Nephron progenitor cell (in vitro differentiated cells): ENCODE data around the gene ABCB11.

Experiments used
- DNase-seq: peaks from one replicate; pipeline ENCODE4 v3.0.0; 2021
- H3K27ac Mint-ChIP-seq: 2 replicates; pipeline ENCODE4 v1.8.0; 2021; ENCODE audit warnings: mild to moderate bottlenecking, moderate library complexity, mixed read lengths
- H3K27me3 Mint-ChIP-seq: 2 replicates; pipeline ENCODE4 v1.8.0; 2021; ENCODE audit warnings: mild to moderate bottlenecking, low read depth, mixed read lengths; ENCODE audit not compliant: poor library complexity
- H3K36me3 Mint-ChIP-seq: 2 replicates; pipeline ENCODE4 v1.8.0; 2021; ENCODE audit warnings: low read depth, mixed read lengths
- H3K4me1 Mint-ChIP-seq: 2 replicates; pipeline ENCODE4 v1.8.0; 2021; ENCODE audit warnings: mixed read lengths
- H3K4me3 Mint-ChIP-seq: 2 replicates; pipeline ENCODE4 v1.8.0; 2021; ENCODE audit warnings: mild to moderate bottlenecking, moderate library complexity, mixed read lengths
- H3K9me3 Mint-ChIP-seq: 2 replicates; pipeline ENCODE4 v1.8.0; 2021; ENCODE audit warnings: mild to moderate bottlenecking, moderate library complexity, mixed read lengths
- TF ChIP-seq, protein P1 (sequence below): fragments of 200-600 bp; sonication (generic); IDR thresholded peaks from 2 replicates; pipeline ENCODE4 v1.5.0; 2021; ENCODE audit warnings: antibody characterized with exemption

The ABCB11 gene

DNA sequence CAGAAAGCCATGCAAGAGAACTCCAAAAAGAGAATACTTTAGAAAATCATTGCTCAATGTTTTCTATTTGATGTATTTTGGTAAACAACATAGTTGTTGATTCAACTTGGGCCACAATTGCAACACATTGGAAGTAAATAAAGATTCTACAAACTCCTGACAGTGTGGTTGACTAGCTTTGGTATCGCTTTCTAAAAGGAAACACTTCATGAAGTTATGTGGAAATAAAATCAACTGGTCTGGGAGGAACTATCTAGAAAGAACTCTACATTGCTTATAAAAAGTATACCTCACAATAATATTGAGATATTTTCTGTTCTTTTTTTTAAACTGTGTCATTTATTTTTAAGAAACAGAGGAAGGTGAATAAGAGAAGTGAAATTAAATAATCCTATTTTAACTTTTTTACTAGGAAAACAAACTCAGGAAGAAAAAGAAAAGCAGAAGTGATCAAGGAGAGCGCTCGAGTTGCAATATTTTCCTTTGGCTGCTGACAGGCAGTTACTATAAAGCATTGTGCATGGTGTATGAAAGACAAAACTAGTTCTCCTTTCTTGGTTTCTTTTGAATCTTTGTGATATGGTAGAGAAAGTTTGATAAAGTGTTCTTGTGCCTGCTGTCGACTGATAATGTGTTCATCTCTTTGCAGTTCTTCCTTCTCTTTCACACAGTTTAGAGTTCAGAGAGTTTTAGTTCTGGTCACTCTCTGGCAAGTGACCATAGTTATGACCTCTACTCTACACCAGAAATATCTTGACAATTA, 41.2 kb upstream of the ABCB11 start:
- Mint-ChIP-seq H3K36me3 (no peaks in the 10 kb centered on the region), H3K4me1 (peaks cover 20% of the 10 kb centered on the region), H3K9me3 (no peaks in the 10 kb centered on the region), H3K4me3 (no peak overlapping the region), H3K27me3 (peaks cover 7% of the 10 kb centered on the region), H3K27ac (peak overlapping the region; percentile 1)
- TF ChIP-seq, protein P1, sequence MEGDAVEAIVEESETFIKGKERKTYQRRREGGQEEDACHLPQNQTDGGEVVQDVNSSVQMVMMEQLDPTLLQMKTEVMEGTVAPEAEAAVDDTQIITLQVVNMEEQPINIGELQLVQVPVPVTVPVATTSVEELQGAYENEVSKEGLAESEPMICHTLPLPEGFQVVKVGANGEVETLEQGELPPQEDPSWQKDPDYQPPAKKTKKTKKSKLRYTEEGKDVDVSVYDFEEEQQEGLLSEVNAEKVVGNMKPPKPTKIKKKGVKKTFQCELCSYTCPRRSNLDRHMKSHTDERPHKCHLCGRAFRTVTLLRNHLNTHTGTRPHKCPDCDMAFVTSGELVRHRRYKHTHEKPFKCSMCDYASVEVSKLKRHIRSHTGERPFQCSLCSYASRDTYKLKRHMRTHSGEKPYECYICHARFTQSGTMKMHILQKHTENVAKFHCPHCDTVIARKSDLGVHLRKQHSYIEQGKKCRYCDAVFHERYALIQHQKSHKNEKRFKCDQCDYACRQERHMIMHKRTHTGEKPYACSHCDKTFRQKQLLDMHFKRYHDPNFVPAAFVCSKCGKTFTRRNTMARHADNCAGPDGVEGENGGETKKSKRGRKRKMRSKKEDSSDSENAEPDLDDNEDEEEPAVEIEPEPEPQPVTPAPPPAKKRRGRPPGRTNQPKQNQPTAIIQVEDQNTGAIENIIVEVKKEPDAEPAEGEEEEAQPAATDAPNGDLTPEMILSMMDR = no peak
- no peak for DNase-seq

DNA sequence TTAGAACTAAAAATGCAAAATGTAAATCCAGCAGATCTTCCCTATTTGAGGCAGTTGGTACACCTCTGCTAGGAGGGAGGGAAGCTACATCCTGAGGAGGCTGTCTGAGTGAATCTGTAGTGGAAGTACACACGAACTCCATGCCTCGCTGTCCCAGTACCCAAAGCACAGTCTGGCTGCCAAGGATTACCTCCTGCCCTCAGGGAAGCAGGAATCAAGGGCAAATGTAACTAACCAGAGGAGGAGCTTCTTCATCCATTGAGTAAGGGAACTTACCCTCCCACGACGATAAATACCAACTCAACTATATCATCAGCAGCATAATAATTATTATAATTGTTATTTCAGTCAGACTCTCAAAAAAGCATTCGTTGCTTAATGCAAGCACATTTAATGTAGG, 40.3 kb upstream of the ABCB11 start:
- DNase-seq = no peak
- TF ChIP-seq, protein P1 = no peak
- H3K27ac Mint-ChIP-seq = peak overlapping the region; percentile 11
- H3K4me3 Mint-ChIP-seq = no peak overlapping the region
- peaks cover 7% of the 10 kb centered on the region for H3K27me3 Mint-ChIP-seq
- H3K9me3 Mint-ChIP-seq = no peaks in the 10 kb centered on the region
- H3K4me1 Mint-ChIP-seq = peaks cover 20% of the 10 kb centered on the region
- no peaks in the 10 kb centered on the region for H3K36me3 Mint-ChIP-seq

DNA sequence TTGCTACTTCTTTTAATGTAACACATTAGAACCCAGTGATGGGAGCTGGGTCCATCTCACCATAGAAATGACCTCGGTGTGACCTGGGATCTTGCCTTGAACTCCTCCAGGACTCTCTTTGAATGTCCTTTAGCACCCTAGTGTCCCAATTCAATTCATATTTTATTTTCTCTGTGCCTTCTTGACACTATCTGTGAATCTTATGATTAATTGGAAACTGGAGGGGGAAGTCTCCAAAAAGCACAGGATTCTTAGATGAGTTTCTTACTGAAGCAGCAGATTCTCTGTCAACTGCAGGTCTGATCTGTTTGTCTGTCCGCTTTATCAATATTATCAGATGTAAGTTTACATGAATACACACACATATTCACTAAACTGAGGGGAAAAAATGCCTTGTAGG, 38.7 kb upstream of the ABCB11 start:
- TF ChIP-seq, protein P1 = no peak
- Mint-ChIP-seq H3K27ac (no peak overlapping the region), H3K4me3 (no peak overlapping the region), H3K9me3 (no peaks in the 10 kb centered on the region), H3K36me3 (no peaks in the 10 kb centered on the region), H3K27me3 (peaks cover 7% of the 10 kb centered on the region), H3K4me1 (peaks cover 20% of the 10 kb centered on the region)
- DNase-seq = no peak

GRCh38 chr2:169069341-169069740, 38.2 kb upstream of the ABCB11 start, which contains the start of gene DHRS9:
Gene DHRS9, plus strand, starts transcription at chr2:169069563. Its CDS starts 12,019 bp downstream, at chr2:169081582.
- H3K4me3 Mint-ChIP-seq = no peak within 1 kb of the TSS
- peaks cover 7% of the 10 kb centered on the region for H3K27me3 Mint-ChIP-seq
- H3K27ac Mint-ChIP-seq = no peak within 1 kb of the TSS
- H3K4me1 Mint-ChIP-seq = peaks cover 15% of the 10 kb centered on the region
- no peaks in the 10 kb centered on the region for H3K36me3 Mint-ChIP-seq
- H3K9me3 Mint-ChIP-seq = no peaks in the 10 kb centered on the region
- no peak for DNase-seq
- TF ChIP-seq, protein P1 = no peak

- DNase-seq = no peak
- TF ChIP-seq, protein P1 = no peak
- Mint-ChIP-seq H3K36me3 (no peaks in the 10 kb centered on the region), H3K27ac (no peak overlapping the region), H3K27me3 (peaks cover 3% of the 10 kb centered on the region), H3K9me3 (no peaks in the 10 kb centered on the region), H3K4me3 (no peak overlapping the region), H3K4me1 (peaks cover 19% of the 10 kb centered on the region)
Observed at GRCh38 chr2:169066897-169067296, 35.8 kb upstream of the ABCB11 start.
